H1 (cell line): ENCODE data around the gene DGAT2. TPM values are rescaled to one million over a fixed set of nuclear protein-coding genes. Genes with fewer than 3 reads are reported as not detected.

Experiments used
- CHD7 ChIP-seq: fragments of 300-600 bp; sonication (generic); IDR thresholded peaks from 2 replicates; pipeline ENCODE4 v1.7.1; 2012; ENCODE audit warnings: low read length, moderate library complexity, mild to moderate bottlenecking, inconsistent platforms; ENCODE audit not compliant: insufficient replicate concordance
- polyA plus RNA-seq, 7 experiments: library from polyadenylated mRNA; depleted of rRNA in 3 of 7; stranded (reverse) in 5 of 7; unstranded in 2 of 7; fragments of >200 nt in 5 of 7; fragments of 200-250 nt in 2 of 7; gene quantifications; 1 replicate in 5 of 7; 2 replicates in 1 of 7; 4 replicates in 1 of 7; pipeline versions ENCODE4 v1.2.1 to v1.2.3, GENCODE V29; 2011 to 2013; ENCODE audit warnings: missing spikeins in 2 of 7, mixed read lengths in 2 of 7
- total RNA-seq: library from RNA; stranded (reverse); fragmentation: NEBNext Ultra II Directional; extraction: Animal tissue kit (Norgen Biotek cat#: 25700); gene quantifications from 2 replicates; pipeline ENCODE4 v1.2.1, GENCODE V29; 2021

DGAT2 gene
- total and polyA plus RNA-seq, 2 of the 8 experiments (the other 6 are each of a cell fraction or from before 2014, with no cell fraction given): 3.2 to 5.9 TPM

- TF ChIP-seq CHD7: no peak
These were observed 48.1 kb downstream of the DGAT2 start (continued) for GRCh38 chr11:75816561-75817239.
